CD1c-positive myeloid dendritic cell (primary cell): ENCODE measurements around the gene UGT1A7.
"Not testable (repeated sequence)": the region's sequence is repeated elsewhere in the genome, so short reads cannot be mapped to it uniquely, and the experiment has no call there.

Experiments
- DNase-seq: peaks from one replicate; pipeline ENCODE4 v3.0.0-alpha.2; 2016; ENCODE audit errors: extremely low spot score

Gene UGT1A7

GRCh38 chr2:233680361-233681045 lies 1.2 kb upstream of the UGT1A7 start:
- no peak for DNase-seq

GRCh38 chr2:233684640-233685039 lies 2.9 kb downstream of the UGT1A7 start:
- DNase-seq = no peak

- DNase-seq = no peak
These were observed 5.2 kb downstream of the UGT1A7 start for GRCh38 chr2:233686928-233687327.

DNA sequence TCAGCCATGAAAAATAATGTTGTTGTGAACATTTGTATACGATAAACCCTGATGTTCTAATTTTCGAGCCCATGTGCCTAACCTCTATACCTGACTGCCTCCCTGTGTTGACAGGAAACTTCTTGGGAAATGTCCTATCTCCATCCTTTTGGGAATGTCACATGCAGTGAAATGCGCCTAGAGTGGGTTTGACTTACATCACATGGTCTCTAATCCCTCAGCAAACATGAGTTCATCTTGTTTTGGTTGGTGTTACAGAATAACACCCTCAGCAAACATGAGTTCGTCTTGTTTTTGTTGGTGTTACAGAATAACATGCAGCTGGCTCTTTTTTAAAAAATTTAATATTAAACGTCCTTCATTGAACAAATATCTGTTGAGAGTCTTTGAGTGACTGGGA lies 6.6 kb downstream of the UGT1A7 start:
- DNase-seq = no peak

GRCh38 chr2:233689031-233689430 lies 7.3 kb downstream of the UGT1A7 start:
- no peak for DNase-seq

- DNase-seq = no peak
These were observed 7.8 kb downstream of the UGT1A7 start for GRCh38 chr2:233689501-233689900.

DNA sequence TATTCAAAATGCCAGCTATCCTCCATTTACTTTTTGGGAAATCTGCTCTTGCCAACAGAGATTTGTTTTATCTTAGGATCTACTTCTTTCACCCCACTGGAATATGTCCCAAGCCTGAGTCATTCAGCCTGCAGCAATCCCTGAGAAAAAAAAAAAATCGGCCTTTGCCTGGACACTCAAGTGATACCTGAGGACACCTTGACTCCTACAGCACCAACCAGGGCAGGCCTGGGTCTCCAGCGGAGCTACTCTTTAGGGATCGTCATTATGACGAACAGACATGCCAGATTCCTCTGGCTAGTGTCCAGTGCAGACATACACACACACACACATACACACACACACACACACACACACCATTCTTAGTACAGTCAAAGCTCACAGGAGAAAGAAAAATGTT lies 8.7 kb downstream of the UGT1A7 start:
- DNase-seq = no peak

- no peak for DNase-seq
These were observed 10.0 kb downstream of the UGT1A7 start for GRCh38 chr2:233691443-233692433.

DNA sequence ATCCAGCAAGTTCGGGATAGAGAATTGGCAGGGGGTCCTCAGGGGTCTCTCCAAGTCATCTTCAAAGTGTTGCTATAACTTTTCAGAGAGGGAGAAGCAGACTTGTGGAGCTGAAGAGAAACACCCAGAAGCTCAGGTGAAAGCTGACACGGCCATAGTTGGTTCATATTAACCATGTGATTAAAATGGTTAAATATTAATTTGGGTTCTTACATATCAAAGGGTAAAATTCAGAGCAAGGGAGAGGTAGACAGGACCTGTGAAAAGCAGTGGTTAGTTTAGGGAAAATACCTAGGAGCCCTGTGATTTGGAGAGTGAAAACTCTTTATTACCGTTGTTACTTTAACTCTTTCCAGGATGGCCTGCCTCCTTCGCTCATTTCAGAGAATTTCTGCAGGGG lies 10.9 kb downstream of the UGT1A7 start, which contains the start of gene UGT1A6:
Gene UGT1A6 (plus strand): TSS at position 243 of the 400 bp plus-strand sequence. CDS start 115 bp downstream, at position 358.
- DNase-seq = no peak

- no peak for DNase-seq
These were observed 12.3 kb downstream of the UGT1A7 start for GRCh38 chr2:233693963-233694362.

DNA sequence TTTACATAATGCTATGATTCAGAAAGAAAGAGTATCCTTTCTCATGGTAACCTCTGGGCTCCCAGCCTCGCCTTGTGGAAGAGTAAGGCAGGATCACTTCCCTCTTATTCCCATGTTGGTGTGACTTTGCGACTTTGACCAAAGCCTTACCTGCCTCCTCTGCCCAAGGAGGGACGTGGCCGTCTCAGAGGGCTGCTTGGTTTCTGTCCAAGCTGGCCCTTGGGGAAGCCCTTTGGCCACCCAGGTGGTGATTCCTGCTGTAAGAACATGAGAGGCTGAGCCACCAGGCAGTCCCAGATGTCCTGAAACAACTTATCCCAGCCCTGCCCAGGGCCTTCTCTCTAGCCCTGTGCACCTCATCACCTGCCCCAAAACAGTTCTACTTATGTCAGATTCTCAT lies 17.0 kb downstream of the UGT1A7 start:
- DNase-seq = no peak

GRCh38 chr2:233699424-233700027 lies 17.8 kb downstream of the UGT1A7 start:
- DNase-seq = no peak

GRCh38 chr2:233700028-233700635 lies 18.4 kb downstream of the UGT1A7 start:
- DNase-seq = no peak

DNA sequence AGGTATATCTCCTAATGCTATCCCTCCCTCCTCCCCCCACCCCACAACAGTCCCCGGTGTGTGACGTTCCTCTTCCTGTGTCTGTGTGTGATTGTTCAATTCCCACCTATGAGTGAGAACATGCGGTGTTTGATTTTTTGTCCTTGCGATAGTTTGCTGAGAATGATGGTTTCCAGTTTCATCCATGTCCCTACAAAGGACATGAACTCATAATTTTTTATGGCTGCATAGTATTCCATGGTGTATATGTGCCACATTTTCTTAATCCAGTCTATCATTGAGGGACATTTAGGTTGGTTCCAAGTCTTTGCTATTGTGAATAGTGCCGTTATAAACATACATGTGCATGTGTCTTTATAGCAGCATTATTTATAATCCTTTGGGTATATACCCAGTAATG lies 19.1 kb downstream of the UGT1A7 start:
- DNase-seq = not testable (repeated sequence)

GRCh38 chr2:233702238-233702637 lies 20.5 kb downstream of the UGT1A7 start:
- no peak for DNase-seq

DNA sequence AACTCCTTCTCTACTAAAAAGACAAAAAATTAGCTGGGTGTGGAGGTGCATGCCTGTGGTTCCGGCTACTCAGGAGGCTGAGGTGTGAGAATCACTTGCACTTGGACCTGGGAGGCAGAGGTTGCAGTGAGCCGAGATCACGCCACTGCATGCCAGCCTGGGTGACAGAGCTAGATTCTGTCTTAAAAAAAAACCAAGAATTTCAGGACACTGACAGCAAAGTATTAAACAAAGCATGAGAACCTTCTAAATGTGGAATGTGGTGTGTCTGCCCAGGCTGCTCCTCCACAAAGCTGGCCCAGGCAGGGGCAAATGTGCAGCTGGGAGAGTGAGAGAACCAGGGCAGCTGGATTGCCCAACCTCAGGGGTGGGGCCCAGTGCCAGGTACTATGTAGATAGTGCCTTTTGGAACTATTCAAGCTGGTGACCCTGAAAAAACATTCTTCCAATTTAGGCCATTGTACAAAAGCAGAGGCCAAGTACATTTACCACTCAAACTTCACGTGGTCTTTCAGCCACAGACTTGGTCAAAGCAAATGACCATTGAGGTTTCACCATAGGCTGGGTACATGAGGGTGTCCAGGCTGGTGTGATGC lies 24.3 kb downstream of the UGT1A7 start:
- DNase-seq = no peak

DNA sequence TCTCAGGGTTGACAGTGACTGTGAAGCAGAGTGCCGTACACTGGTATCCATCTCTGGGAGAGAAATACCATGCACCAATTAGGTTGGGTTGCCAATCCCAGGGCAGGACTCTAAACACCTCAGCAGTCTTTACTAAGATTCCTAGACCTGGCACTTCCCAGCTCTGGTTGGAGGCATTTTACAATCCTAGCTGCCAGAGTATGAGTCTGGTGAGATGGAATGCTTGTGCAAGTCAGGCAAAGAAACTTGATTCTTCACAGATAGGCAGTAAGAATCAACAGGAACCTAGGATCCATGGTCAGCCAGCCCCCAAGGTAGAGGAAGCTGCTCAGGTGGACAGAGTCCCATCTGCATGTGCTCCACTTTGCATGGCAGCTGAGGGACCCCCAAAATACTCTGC lies 25.0 kb downstream of the UGT1A7 start:
- DNase-seq = no peak

DNA sequence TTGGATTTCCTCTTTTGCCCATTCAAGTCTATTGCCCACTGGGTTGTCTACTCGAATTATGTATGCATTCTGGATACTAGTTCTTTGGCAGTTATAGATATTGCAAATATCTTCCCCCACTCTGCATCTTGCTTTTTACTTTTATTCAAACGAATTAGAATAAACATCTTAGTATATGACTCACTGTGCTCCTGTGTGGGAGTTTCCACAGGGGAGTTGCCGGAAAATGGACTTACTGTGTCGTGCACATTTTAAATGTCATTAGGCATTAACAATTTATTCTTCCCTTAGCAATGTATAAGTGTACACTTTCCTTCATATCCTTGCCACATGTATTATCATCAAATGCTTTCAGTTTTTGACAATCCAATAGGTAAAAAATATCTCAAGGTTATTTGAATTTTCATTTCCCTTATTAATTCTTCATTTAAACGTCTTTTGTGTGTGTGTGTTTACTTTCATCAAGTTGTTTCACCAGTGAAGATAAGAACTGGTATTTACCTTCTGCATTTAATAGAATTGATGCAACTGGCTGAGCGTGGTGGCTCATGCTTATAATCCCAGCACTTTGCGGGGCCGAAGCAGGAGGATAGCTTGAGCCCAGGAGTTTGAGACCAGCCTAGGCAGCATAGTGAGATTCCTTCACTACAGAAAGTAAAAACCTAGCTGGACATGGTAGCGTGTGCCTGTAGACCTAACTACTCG lies 26.4 kb downstream of the UGT1A7 start:
- DNase-seq = no peak

- no peak for DNase-seq
These were observed 27.2 kb downstream of the UGT1A7 start for GRCh38 chr2:233708942-233709341.

- peak; percentile 57 for DNase-seq
These were observed 29.8 kb downstream of the UGT1A7 start for GRCh38 chr2:233711312-233712008.
